Parathyroid adenoma (tissue), 2 donors: ENCODE measurements around the gene SUPT3H.

ENCODE experiments used
- H2AFZ ChIP-seq: fragments of 300-600 bp; sonication (generic); one replicate; pipeline ENCODE4 v1.7.0; 2017; ENCODE audit warnings: antibody characterized with exemption, mild to moderate bottlenecking
- H3K27ac ChIP-seq: fragments of 300-600 bp; sonication (generic); one replicate; pipeline ENCODE4 v1.7.0; 2017
- H3K27me3 ChIP-seq: fragments of 300-600 bp; sonication (generic); one replicate; pipeline ENCODE4 v1.7.0; 2017; ENCODE audit warnings: low read length; ENCODE audit not compliant: control insufficient read depth, insufficient read depth
- H3K36me3 ChIP-seq: fragments of 300-600 bp; sonication (generic); one replicate; pipeline ENCODE4 v1.7.0; 2017; ENCODE audit warnings: low read length; ENCODE audit not compliant: control insufficient read depth, insufficient read depth
- H3K4me1 ChIP-seq: fragments of 300-600 bp; sonication (generic); one replicate; pipeline ENCODE4 v1.7.0; 2017; ENCODE audit warnings: control low read depth
- H3K4me2 ChIP-seq: fragments of 300-600 bp; sonication (generic); one replicate; pipeline ENCODE4 v1.7.0; 2017; ENCODE audit warnings: low read length
- H3K4me3 ChIP-seq: fragments of 300-600 bp; sonication (generic); one replicate; pipeline ENCODE4 v1.7.0; 2017; ENCODE audit warnings: low read depth, low read length
- H3K79me2 ChIP-seq: fragments of 300-600 bp; sonication (generic); one replicate; pipeline ENCODE4 v1.7.0; 2017; ENCODE audit warnings: control low read depth
- H3K9ac ChIP-seq: fragments of 300-600 bp; sonication (generic); one replicate; pipeline ENCODE4 v1.7.0; 2017; ENCODE audit warnings: mild to moderate bottlenecking
- H3K9me3 ChIP-seq: fragments of 300-600 bp; sonication (generic); one replicate; pipeline ENCODE4 v1.7.0; 2017; ENCODE audit warnings: low read length; ENCODE audit not compliant: control insufficient read depth
- TF ChIP-seq, protein P1 (sequence below): fragments of 300-600 bp; sonication (generic); IDR thresholded peaks from one replicate; pipeline ENCODE4 v1.7.0; 2017; ENCODE audit warnings: antibody characterized with exemption, mild to moderate bottlenecking
- donor health status: primary hyperparathyroidism.

SUPT3H gene

DNA sequence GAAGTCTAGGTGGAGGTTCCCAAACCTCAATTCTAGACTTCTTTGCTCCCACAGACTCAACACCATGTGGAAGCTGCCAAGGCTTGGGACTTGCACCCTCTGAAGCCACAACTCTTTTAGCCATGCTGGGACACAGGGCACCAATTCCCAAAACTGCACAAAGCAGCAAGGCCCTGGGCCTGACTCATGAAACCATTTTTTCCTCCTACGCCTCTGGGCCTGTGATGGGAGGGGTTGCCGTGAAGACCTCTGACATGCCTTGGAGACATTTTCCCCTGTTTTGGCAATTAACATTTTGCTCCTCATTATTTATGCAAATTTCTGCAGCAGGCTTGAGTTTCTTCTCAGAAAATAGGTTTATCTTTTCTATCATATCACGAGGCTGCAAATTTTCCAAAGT lies 405.0 kb downstream of the SUPT3H start:
- Histone ChIP-seq H3K4me2 (no peak overlapping the region), H3K27ac (no peak overlapping the region), H3K9me3 (no peaks in the 10 kb centered on the region), H3K9ac (no peak overlapping the region), H3K79me2 (no peaks in the 10 kb centered on the region), H3K27me3 (no peaks in the 10 kb centered on the region), H3K4me3 (no peak overlapping the region), H3K36me3 (no peaks in the 10 kb centered on the region), H3K4me1 (no peaks in the 10 kb centered on the region), H2AFZ (no peak overlapping the region)
- TF ChIP-seq, protein P1, sequence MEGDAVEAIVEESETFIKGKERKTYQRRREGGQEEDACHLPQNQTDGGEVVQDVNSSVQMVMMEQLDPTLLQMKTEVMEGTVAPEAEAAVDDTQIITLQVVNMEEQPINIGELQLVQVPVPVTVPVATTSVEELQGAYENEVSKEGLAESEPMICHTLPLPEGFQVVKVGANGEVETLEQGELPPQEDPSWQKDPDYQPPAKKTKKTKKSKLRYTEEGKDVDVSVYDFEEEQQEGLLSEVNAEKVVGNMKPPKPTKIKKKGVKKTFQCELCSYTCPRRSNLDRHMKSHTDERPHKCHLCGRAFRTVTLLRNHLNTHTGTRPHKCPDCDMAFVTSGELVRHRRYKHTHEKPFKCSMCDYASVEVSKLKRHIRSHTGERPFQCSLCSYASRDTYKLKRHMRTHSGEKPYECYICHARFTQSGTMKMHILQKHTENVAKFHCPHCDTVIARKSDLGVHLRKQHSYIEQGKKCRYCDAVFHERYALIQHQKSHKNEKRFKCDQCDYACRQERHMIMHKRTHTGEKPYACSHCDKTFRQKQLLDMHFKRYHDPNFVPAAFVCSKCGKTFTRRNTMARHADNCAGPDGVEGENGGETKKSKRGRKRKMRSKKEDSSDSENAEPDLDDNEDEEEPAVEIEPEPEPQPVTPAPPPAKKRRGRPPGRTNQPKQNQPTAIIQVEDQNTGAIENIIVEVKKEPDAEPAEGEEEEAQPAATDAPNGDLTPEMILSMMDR, result no peak

DNA sequence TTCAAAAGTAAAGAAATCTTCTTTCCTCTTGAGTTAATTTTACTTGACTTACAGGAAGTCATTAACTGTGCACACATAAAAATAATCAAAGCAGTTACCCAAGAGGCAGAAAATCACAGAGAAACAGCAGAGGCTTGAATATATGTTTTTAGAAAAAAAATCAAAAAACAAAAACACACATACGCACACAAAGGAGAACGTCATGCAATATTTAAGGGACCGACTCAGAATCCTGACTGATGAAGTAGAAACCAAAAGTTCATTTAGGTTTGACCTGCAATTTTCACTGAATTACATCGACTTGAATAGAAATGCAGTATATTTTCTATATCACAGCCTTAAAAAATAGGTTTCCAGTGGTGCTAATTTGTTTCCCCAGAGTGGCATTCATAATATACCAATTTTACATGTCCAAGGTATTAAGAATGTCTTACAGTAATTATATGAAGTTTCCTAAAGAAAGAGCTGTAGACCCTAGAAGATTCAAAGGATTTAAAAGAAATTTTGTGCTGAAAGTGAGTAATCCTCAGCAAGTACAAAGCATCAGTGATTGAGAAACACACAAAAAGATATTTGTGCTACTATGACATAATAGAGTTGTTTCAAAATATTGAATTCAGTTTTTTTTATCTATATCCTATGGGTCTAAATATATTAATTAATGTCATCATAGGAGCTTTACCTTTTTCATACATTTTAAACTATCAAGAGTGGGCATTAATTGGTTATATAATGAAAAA lies 408.1 kb downstream of the SUPT3H start:
- H3K9ac ChIP-seq, result no peak overlapping the region
- no peak overlapping the region for H3K27ac ChIP-seq
- no peaks in the 10 kb centered on the region for H3K79me2 ChIP-seq
- TF ChIP-seq, protein P1, result no peak
- H3K9me3 ChIP-seq, result no peaks in the 10 kb centered on the region
- no peak overlapping the region for H3K4me3 ChIP-seq
- no peaks in the 10 kb centered on the region for H3K36me3 ChIP-seq
- no peaks in the 10 kb centered on the region for H3K4me1 ChIP-seq
- no peak overlapping the region for H3K4me2 ChIP-seq
- no peak overlapping the region for H2AFZ ChIP-seq
- no peaks in the 10 kb centered on the region for H3K27me3 ChIP-seq

DNA sequence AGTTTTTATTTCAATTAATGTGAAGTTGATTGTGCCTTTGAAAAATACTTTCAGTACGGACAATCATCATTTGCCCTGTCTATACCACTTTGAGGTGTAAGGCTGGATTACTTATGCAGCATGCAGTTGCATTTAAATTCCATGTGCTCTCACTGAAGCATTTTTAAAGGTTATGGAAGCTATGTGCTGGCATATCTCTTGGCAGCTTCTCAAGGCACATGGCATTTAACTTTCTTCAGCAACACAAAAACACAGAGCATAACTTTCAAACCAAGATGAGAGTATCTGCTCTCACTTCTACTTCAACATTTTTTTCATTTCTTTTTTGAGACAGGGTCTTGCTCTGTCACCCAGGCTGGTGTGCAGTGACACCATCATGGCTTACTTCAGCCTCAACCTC lies 410.3 kb downstream of the SUPT3H start:
- Histone ChIP-seq H3K4me3 (no peak overlapping the region), H3K27me3 (no peaks in the 10 kb centered on the region), H3K4me1 (no peaks in the 10 kb centered on the region), H3K4me2 (no peak overlapping the region), H3K9me3 (no peaks in the 10 kb centered on the region), H3K9ac (no peak overlapping the region), H2AFZ (no peak overlapping the region), H3K79me2 (no peaks in the 10 kb centered on the region), H3K36me3 (no peaks in the 10 kb centered on the region), H3K27ac (no peak overlapping the region)
- TF ChIP-seq, protein P1, result no peak

DNA sequence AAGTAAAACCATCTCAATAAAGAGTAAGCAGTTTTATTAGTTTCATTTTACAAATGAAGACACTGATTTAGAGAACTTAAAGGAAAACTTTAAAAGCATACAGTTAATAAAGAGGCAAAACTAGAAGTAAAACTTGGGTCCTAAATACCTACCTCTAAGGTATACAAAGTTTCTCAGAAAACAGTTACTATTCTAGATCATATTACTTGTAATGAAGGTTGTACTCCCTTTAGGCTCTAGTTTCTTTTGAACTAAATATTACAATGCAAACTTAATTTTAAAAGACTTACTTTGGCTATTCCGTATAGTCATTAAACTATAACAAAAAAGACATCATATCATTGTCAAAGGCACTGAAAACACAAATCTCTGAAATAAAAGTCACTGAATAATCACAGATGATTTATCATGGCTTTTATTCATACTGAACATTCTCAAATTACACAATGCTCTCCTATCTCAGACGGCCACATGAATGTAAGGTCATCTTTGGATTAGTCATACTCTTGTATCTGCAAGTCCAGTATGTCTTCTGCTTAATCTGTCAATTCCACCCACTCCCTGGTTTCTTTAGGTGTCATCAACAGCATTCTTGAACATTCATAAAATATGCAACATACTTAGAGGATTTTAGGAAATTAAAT lies 411.2 kb downstream of the SUPT3H start:
- Histone ChIP-seq H3K79me2 (no peaks in the 10 kb centered on the region), H3K4me1 (no peaks in the 10 kb centered on the region), H3K4me2 (no peak overlapping the region), H3K27ac (no peak overlapping the region), H3K36me3 (no peaks in the 10 kb centered on the region), H2AFZ (no peak overlapping the region), H3K9ac (no peak overlapping the region), H3K27me3 (no peaks in the 10 kb centered on the region), H3K9me3 (no peaks in the 10 kb centered on the region), H3K4me3 (no peak overlapping the region)
- TF ChIP-seq, protein P1, result no peak
